NCI-H1417 (cell line): ENCODE data around the gene CAMTA1.
A peak's percentile ranks its signal among the peaks of the same experiment; 100 is the strongest.
"Not testable (repeated sequence)": the region's sequence is repeated elsewhere in the genome, so short reads cannot be mapped to it uniquely, and the experiment has no call there.

Experiments
- DNase-seq, 3 experiments: peaks; one replicate each; lab custom pipeline; 2025; lab: John Stamatoyannopoulos, UW

CAMTA1 gene

GRCh38 chr1:7769673-7770412, 984.6 kb downstream of the CAMTA1 start:
- DNase-seq, result no peak

GRCh38 chr1:7770669-7770996, 985.4 kb downstream of the CAMTA1 start:
- no peak for DNase-seq

GRCh38 chr1:7770997-7771822, 986.0 kb downstream of the CAMTA1 start, which contains the start of gene VAMP3:
TSS of gene VAMP3 (plus strand) at chr1:7771296. CDS start at chr1:7771384, 88 bp downstream.
- DNase-seq, result peak; percentile 68 to 79 (median 70)

- DNase-seq, result peak in 1 of 3 experiments; percentile 48
Measured at GRCh38 chr1:7771823-7772299, 986.6 kb downstream of the CAMTA1 start.

- no peak for DNase-seq
Measured at GRCh38 chr1:7777591-7777990, 992.3 kb downstream of the CAMTA1 start.

- DNase-seq, result no peak
Measured at GRCh38 chr1:7778133-7778628, 992.9 kb downstream of the CAMTA1 start.

- no peak for DNase-seq
Measured at GRCh38 chr1:7780976-7781375, 995.7 kb downstream of the CAMTA1 start.

GRCh38 chr1:7781501-7781900, 996.2 kb downstream of the CAMTA1 start:
- no peak for DNase-seq

GRCh38 chr1:7781923-7782495, 996.8 kb downstream of the CAMTA1 start:
- no peak for DNase-seq

GRCh38 chr1:7783178-7783711, 998.0 kb downstream of the CAMTA1 start:
- peak in 2 of 3 experiments; percentile 82 to 87 for DNase-seq

- DNase-seq, result peak; percentile 98
Measured at GRCh38 chr1:7783826-7784491, 998.7 kb downstream of the CAMTA1 start, which contains the start of gene PER3. TSS of gene PER3 (plus strand) at chr1:7784291. CDS start at chr1:7784878, 587 bp downstream.

- DNase-seq, result peak in 2 of 3 experiments; percentile 46 to 83
Measured at GRCh38 chr1:7784492-7785071, 999.3 kb downstream of the CAMTA1 start.

- peak in 2 of 3 experiments; percentile 40 to 52 for DNase-seq
Measured at GRCh38 chr1:7785108-7785507, 999.9 kb downstream of the CAMTA1 start.

- DNase-seq, result no peak
Measured at GRCh38 chr1:7786795-7787194, 1001.5 kb downstream of the CAMTA1 start.

- no peak for DNase-seq
Measured at GRCh38 chr1:7789828-7790227, 1004.6 kb downstream of the CAMTA1 start.

- not testable (repeated sequence) for DNase-seq
Measured at GRCh38 chr1:7791027-7791426, 1005.8 kb downstream of the CAMTA1 start.

GRCh38 chr1:7795406-7795805, 1010.2 kb downstream of the CAMTA1 start:
- no peak for DNase-seq

GRCh38 chr1:7805460-7805859, 1020.2 kb downstream of the CAMTA1 start:
- DNase-seq, result no peak

GRCh38 chr1:7808253-7808844, 1023.1 kb downstream of the CAMTA1 start:
- DNase-seq, result peak in 1 of 3 experiments; percentile 19

- DNase-seq, result no peak
Measured at GRCh38 chr1:7809742-7810141, 1024.5 kb downstream of the CAMTA1 start.

GRCh38 chr1:7810395-7810794, 1025.1 kb downstream of the CAMTA1 start:
- DNase-seq, result no peak
